Vagina (tissue), 2 donors: ENCODE data around the gene SETBP1.

ENCODE experiments used
- POLR2A ChIP-seq, 2 donors: fragments of 450-650 bp; IDR thresholded peaks; one replicate each; pipeline ENCODE4 v1.6.1; 2017; ENCODE audit warnings: antibody characterized with exemption in 2 of 2, mild to moderate bottlenecking in 2 of 2, moderate library complexity in 2 of 2
- POLR2AphosphoS5 ChIP-seq, 2 donors: sonication (generic); formaldehyde crosslinking; IDR thresholded peaks; one replicate each; pipeline ENCODE4 v1.9.0; 2017; ENCODE audit warnings: antibody characterized with exemption in 2 of 2, mild to moderate bottlenecking in 2 of 2, low read depth in 1 of 2; ENCODE audit not compliant: insufficient read depth in 1 of 2
- TF ChIP-seq, protein P1 (sequence below), 3 experiments: fragments of 450-650 bp in 2 of 3; fragments of 200-600 bp in 1 of 3; sonication (generic) in 1 of 3; IDR thresholded peaks; one replicate each; pipeline ENCODE4 v1.5.1; 2017 to 2019; ENCODE audit warnings: antibody characterized with exemption in 3 of 3, mild to moderate bottlenecking in 2 of 3, moderate library complexity in 2 of 3

DNA sequence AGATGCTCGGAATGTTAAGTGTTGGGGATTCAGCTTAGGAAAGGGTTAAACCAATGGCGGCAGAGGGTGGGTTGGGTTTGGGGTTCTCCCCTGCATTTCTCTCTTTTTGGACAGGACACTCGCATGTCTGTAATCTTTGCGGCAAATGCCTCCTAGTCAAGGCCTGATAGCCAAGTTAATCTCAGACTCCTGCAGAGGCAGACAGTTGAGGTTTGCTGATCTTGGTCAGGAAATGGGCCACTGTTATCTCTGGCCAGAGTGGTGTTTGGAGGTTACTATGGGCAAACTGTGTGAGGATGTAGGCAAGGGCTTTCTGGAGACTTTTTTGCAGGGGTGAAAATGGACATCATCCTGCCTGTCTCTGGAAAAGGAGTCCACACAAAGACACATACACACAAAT, 188.8 kb downstream of the SETBP1 start:
- TF ChIP-seq, protein P1, sequence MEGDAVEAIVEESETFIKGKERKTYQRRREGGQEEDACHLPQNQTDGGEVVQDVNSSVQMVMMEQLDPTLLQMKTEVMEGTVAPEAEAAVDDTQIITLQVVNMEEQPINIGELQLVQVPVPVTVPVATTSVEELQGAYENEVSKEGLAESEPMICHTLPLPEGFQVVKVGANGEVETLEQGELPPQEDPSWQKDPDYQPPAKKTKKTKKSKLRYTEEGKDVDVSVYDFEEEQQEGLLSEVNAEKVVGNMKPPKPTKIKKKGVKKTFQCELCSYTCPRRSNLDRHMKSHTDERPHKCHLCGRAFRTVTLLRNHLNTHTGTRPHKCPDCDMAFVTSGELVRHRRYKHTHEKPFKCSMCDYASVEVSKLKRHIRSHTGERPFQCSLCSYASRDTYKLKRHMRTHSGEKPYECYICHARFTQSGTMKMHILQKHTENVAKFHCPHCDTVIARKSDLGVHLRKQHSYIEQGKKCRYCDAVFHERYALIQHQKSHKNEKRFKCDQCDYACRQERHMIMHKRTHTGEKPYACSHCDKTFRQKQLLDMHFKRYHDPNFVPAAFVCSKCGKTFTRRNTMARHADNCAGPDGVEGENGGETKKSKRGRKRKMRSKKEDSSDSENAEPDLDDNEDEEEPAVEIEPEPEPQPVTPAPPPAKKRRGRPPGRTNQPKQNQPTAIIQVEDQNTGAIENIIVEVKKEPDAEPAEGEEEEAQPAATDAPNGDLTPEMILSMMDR (IDR thresholded peaks at IDR 0.05): no peak
- TF ChIP-seq POLR2A (IDR thresholded peaks at IDR 0.05): no peak
- no peak for TF ChIP-seq POLR2AphosphoS5 (IDR thresholded peaks at IDR 0.05; ENCODE audit: insufficient read depth in 1 of 2, low read depth in 1 of 2)
